ENCODE measurements around the gene OR2A42.
"Not testable (repeated sequence)": the region's sequence is repeated elsewhere in the genome, so short reads cannot be mapped to it uniquely, and the experiment has no call there.

Gene OR2A42, protein sequence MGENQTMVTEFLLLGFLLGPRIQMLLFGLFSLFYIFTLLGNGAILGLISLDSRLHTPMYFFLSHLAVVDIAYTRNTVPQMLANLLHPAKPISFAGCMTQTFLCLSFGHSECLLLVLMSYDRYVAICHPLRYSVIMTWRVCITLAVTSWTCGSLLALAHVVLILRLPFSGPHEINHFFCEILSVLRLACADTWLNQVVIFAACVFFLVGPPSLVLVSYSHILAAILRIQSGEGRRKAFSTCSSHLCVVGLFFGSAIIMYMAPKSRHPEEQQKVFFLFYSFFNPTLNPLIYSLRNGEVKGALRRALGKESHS

GRCh38 chr7:144239365-144239764 is at the start of gene OR2A42:
OR2A42 (minus strand) TSS chr7:144239605; CDS start chr7:144232843, 6,762 bp downstream.
- not testable (repeated sequence) for DNase-seq (ENCODE audit: low read depth)

GRCh38 chr7:144287171-144287784 is 47.9 kb upstream of the OR2A42 start:
- not testable (repeated sequence) for DNase-seq (ENCODE audit: low read depth)

DNA sequence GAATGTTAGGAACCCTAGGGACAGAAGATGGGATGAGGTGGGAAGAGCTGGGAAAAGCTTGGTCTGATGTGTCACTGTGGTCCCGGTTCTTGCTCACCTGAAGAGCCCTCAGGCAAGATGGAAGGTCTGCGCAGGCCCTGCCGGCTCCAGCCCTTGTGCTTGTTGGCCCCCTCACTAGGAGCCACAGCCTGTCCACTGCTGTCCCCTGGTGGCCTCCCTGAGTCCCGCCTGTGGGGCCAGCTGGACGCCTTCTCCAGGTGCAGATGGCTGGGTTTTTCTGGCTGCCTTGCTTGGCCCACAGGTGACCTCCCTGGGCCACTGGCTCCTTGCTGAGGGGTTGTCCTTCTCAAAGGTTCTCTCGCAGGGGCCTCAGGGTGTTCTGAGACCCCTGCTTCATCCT is 44.3 kb upstream of the OR2A42 start:
- not testable (repeated sequence) for DNase-seq (ENCODE audit: low read depth)

GRCh38 chr7:144282490-144282889 is 43.1 kb upstream of the OR2A42 start:
- DNase-seq (ENCODE audit: low read depth) = not testable (repeated sequence)

- DNase-seq (ENCODE audit: low read depth) = not testable (repeated sequence)
Observed at GRCh38 chr7:144281981-144282380, 42.6 kb upstream of the OR2A42 start.

GRCh38 chr7:144280010-144280409 is 40.6 kb upstream of the OR2A42 start:
- DNase-seq (ENCODE audit: low read depth) = not testable (repeated sequence)

DNA sequence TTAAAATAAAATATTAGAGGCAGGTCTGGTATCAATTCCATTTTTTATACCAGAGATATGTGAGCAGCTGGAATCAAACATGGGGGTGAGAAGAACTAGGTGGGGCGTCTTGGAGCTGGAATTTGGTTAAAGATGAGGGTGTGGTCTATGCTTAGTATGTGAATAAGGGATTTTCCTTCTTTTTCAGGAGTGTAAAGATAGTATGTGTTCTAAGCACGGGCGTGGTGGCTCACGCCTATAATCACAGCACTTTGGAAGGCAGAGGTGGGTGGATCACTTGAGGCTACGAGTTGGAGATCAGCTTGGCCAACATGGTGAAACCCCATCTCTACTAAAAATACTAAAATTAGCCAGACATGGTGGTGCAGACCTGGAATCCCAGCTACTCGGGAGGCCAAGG is 35.9 kb upstream of the OR2A42 start:
- not testable (repeated sequence) for DNase-seq (ENCODE audit: low read depth)

DNA sequence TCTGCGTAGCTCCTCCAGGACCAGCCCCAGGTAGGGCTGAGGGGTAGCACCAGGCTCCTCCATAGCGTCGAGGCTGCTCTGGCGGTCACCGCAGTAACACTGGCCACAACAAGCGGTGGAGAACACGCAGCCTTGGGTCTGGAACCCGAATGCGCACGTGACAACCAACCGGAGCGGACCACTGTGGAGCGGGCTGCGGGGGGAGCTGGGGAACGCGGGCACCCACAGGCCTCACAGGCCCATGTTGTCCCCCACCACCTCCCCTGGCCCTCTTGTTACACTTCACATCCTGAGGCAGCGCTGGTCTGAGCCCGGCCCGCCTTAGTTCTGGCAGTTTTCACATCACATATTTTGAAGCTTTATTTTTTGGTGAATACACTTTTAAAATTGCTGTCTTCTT is 29.8 kb upstream of the OR2A42 start, which contains the start of gene CTAGE8:
TSS of gene CTAGE8 (minus strand) at position 101 of the 400 bp plus-strand sequence. CDS start at position 63, 38 bp downstream.
- DNase-seq (ENCODE audit: low read depth) = not testable (repeated sequence)

- DNase-seq (ENCODE audit: low read depth) = not testable (repeated sequence)
Observed at GRCh38 chr7:144264692-144265091, 25.3 kb upstream of the OR2A42 start, which contains the start of gene OR2A7. OR2A7 (minus strand) TSS chr7:144264792; CDS start chr7:144259628, 5,164 bp downstream.

DNA sequence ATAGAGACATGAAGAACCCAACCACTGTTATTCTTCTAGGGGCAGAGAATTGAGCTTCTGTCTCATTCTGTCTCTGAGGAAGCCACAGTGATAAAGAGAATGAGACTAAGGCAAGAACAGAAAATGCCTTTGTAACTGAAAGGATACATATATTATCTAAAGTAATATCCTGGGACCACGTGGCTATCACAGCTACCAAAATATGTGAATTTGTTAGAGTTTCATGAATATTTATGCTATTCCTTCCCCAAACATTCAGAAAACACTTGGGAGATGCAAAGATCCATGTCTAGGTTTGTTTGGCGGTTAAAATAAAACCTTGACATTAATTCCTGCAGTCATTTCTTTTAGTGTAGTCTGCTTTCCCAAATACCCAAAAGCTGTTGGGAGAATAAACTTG is 22.7 kb upstream of the OR2A42 start:
- DNase-seq (ENCODE audit: low read depth) = not testable (repeated sequence)

- not testable (repeated sequence) for DNase-seq (ENCODE audit: low read depth)
Observed at GRCh38 chr7:144259067-144259466, 19.7 kb upstream of the OR2A42 start.

DNA sequence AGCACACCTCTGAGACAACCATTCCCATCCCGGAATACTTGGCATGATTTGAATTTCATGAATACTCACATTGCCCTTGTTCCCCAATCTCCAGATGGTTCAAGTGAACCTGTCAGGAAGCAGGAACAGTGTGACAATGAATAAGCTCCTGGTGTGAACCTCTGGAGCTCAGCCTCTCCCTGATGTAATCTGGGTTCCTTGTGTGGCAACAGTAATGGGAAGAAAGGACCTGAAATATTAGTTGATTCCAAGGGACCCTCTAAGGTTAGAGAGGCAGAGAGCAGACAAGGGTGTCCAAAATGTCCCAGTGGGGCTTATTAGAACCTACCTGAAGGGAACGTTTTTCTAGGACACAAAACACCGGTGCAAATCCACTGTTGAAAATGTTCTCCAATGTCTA is 16.7 kb upstream of the OR2A42 start:
- DNase-seq (ENCODE audit: low read depth) = no peak

- no peak for DNase-seq (ENCODE audit: low read depth)
Observed at GRCh38 chr7:144255471-144255897, 16.1 kb upstream of the OR2A42 start.

DNA sequence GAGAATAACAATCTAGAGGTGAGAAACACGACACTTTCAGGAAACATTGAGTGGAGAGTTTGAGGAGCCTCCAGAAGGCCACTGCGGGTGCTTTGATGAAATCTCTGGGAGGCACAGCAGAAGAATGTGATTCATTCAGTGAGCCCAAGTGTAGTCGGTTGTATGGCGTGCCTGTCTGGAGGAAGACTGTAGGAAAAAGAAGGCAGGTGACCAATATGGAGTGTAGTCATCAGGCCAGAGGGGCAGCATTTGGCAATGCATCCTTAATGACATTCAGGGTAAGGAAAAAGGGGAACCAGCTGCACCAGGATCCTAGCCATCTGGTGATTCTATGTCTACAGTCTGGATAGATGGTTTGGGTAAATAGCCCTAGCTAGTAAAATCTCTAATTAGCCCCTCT is 12.9 kb upstream of the OR2A42 start:
- DNase-seq (ENCODE audit: low read depth) = not testable (repeated sequence)

- DNase-seq (ENCODE audit: low read depth) = not testable (repeated sequence)
Observed at GRCh38 chr7:144247674-144248330, 8.4 kb upstream of the OR2A42 start.

GRCh38 chr7:144246967-144247366 is 7.6 kb upstream of the OR2A42 start:
- DNase-seq (ENCODE audit: low read depth) = not testable (repeated sequence)

DNA sequence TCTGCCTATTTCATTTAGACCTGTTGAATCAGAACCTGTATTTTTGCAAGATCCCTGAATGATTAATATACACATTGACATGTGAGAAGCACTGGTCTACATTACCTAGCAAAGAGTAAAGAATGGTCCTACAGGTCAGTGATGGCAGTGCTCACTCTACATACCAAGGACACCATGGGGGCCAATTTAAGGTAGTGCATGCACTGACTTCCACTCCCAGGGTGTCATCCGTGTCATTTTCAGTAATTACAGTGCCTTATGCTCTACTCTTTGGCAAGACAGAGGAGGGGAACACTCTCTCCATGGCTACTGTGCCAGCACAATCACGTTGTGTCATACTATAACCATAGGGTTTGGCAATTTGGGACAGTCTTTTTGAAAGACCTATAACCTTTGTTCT is 6.0 kb upstream of the OR2A42 start:
- not testable (repeated sequence) for DNase-seq (ENCODE audit: low read depth)

- not testable (repeated sequence) for DNase-seq (ENCODE audit: low read depth)
Observed at GRCh38 chr7:144238530-144239082, 799 bp downstream of the OR2A42 start.

- not testable (repeated sequence) for DNase-seq (ENCODE audit: low read depth)
Observed at GRCh38 chr7:144233039-144233438, 6.4 kb downstream of the OR2A42 start.

- not testable (repeated sequence) for DNase-seq (ENCODE audit: low read depth)
Observed at GRCh38 chr7:144231027-144231426, 8.4 kb downstream of the OR2A42 start.

DNA sequence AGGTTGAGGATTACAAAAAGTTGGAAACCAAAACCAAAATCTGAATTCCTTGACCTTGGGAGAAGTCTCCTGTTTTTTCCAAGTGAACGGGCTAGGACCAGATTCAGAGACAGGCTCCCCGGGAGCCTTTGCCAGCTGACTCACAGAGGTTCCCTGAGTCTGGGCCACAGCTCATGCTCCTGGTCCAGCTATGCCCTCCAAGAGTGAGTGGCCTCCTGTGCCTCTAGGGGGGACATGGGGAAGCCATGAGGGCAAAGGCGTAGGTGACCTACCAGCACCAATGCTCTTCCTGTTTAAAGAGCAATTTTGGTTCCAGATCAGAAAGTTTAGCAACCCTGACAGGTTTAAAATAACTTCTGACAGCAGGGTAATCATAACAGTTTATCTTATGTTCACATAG is 10.6 kb downstream of the OR2A42 start:
- not testable (repeated sequence) for DNase-seq (ENCODE audit: low read depth)

DNA sequence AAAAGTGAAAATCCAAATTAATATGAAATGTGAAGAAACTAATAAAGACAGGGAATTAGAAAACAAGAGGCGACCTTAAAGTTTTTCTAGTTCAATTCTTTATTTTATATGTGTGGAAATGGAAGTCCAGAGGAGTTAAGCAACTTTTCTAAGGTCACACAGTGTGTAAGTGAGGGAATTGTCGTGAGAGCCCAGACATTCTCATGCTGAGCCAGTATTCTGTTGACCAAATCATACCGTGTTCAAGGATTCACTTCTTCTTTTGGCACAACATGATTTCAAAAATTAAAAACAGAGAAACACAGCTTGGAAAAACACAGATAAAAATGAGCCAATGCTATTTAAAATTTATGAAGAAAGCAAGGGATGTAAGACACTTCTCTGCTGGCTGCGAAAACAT is 12.5 kb downstream of the OR2A42 start:
- not testable (repeated sequence) for DNase-seq (ENCODE audit: low read depth)
